Activated CD8-positive, alpha-beta memory T cell treated with anti-CD3 and anti-CD28 coated beads, Interleukin-2, amount 50 U/mL, for 4 hours (primary cell): ENCODE measurements around the gene AGO1.
A peak's percentile ranks its signal among the peaks of the same experiment; 100 is the strongest.
"Not testable (repeated sequence)": the region's sequence is repeated elsewhere in the genome, so short reads cannot be mapped to it uniquely, and the experiment has no call there.

Source experiments
- DNase-seq: peaks from one replicate; pipeline ENCODE4 v3.0.0-alpha.2; 2020

Gene AGO1

DNA sequence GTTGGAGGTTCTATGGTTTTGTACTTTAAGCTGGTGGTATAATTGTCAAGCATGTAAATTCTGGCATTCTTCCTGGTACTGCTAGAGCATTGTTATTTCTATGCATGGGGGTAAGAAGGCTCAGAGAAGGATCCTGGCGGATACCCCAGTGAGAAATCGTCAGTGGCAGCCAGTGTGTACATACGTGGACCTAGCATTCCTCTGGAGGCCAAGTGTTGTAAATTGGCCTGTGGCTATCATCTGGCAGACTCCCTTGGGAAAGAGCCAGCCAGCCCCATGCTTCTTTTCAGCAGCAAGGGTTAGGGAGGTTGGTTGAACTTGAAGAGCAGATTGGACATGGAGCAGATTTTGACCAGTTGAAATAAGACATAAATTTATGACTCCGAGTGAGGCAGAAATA is 42.7 kb downstream of the AGO1 start:
- no peak for DNase-seq

DNA sequence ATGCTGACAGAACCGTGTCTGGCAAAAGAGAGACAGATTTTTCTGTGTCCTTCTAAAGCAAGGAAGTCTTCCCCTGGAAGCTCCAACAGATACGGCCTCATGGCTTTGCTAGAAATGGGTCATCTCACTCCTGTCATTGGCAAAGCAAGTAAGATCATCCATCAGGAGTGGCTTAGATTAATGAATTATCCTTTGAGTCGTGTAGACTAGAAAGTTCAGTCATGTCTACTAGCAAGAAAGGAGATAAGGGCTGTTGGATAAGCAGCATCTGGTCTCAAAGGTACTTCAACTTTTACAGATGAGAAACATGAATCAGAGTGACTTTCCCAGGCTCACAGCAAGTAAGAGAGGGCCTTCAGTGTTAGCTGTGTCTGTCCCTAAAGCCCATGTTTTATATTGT is 44.5 kb downstream of the AGO1 start:
- DNase-seq: no peak

DNA sequence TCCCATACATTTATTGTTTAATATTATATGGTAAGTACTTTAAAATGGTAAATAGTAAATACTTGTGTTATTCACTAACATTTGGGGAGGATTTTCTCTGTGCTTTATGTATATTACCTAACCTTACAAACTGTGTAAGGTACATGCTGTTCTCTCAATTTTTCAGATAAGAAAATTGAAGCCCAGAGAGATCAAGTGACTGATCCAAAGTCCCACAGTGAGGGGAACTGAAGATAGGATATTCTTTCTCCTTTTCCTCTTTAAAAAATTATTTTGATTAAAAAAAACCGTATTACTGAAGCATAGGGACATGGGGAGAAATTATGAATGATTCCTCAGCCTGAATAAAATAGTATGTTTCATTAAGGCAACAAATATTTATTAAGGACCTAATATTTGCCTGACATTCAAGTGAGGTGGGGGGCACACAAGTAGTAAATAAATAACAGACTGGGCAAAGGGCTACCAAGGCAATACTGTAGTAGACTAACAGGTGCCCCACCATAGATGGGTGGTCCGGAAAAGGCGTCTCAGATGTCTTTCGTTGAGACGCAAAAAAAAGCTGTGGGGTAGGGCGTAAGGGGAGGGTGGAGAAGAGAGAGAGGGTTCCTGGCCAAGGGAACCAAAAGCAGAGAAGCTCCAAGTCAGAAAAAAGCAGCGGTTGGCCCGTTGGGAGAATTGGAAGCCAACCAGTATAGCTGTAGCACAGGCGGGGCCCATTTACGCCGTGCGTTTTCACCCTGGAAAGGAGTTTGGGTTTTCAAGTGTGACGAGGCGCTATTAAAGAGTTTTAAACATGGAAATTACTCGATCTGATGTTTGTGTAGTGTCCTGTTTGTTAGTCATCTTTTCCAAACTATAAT is 47.0 kb downstream of the AGO1 start:
- DNase-seq: peak; percentile 37

DNA sequence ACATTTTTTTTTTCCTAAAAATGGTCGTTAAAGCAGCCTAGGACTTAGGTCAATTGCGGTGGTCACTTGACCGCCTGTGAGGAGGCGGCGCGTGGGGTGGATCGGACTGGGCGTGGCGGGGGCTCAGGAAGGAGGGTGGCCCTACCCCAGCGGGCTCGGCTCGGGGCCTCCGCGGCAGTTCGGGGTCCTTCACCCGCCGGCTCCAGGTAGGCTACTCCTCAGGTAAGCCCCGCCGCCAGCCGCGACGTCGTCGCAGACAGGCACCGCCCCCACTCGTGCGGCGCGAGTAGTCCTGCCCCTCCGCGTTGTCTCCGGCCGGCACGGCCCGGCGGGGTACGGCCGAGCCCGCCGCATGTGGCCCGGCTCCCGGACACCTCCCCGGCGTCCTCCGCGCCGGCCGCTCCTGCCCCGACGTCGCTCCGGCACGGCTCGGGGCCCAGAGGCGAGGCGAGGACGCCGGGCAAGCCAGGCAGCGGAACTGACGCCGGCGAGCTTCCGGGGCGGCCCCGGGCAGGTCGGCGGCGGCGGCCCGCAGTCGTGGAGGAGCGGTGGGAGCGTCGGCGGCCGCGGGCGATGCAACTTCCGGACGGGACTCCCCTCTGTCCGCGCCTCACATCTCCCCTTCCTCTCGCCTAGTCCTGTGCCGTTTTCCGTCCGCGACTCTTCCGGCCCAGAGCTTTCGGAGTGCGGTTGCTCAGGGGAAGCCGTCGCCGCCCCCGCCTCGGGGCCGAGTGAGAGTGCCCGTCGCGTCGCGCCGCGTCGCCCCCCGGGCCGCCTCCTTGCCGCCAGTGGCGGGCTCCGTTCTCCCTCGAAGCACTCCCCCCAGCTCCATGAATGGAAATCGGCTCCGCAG is 47.8 kb downstream of the AGO1 start, which contains the start of gene AGO3:
Gene AGO3, plus strand, starts transcription at position 513 of the 853 bp plus-strand sequence. Its CDS starts 322 bp downstream, at position 835.
- peak; percentile 84 for DNase-seq

DNA sequence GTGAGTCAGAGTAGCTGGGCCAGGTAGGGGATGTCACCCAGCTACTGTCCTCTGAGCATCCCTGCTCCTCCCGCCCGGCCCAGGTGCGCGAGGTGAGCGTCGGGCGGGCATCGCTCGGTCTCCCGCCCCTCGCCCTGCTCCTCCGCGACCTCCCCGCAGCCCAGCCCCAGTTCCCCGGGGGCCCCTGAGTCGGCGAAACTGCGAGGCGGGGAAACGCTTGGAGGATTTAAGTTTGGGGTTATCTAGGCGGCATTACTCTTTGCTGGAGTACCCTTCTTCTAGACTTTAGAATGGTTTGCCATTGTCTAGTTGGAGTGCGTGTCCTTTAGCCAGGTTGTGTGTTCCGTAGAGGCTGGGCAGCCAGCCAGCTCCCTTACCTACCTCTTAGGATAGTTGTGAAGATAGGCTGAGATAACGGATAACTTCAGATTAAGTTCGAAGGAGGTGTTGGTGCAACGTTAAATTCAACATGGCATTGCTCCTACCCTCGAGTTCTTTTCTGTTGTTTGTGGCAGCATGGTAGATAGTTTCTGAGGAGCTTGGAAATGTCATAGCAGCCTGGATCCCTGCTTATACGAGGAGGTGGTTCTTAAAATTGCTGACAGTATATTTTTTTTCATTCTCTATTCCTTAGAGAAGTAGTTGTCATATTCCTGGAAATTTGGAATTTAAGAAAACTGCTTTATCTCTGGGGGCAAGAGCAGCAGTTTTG is 48.6 kb downstream of the AGO1 start:
- no peak for DNase-seq

DNA sequence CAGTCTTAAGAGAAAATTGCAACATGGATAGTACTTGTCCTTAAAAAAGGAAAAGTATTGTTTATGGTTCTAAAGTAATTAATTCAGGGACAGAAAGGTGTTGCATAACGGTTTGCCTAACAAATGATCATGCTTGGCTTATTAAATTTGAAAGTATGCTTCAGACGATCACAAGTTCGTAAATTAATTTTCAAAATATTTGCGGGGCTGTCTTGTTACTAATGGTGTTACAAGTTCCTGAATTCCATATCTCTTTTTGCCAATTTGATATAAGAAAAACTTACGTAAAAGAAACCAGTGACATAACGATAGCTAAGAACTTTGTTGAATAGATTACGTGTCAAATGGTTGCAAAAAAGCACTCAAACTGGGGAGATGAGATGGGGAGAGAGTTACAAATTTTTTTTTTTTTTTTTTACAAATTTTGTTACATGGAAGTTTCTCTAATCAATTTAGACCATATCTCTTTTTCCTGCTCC is 49.2 kb downstream of the AGO1 start:
- no peak for DNase-seq

DNA sequence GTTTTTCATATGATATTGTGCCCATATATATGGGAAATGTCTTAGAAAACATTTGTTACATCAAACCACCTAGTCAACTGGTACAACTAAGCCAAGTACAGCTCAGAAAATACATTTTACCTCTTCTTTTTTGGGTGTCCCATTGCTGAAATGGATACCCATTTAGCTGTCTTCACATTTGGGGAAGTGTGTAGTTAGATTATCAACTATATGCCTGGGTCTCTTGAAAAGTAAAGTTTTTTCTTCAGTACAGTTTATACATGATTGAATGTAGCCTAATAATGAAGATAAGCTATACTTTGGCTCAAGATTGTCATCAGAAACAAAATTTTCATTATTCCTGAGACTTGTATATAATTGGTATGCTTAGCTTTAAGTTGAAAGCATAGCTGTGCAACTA is 49.9 kb downstream of the AGO1 start:
- no peak for DNase-seq

DNA sequence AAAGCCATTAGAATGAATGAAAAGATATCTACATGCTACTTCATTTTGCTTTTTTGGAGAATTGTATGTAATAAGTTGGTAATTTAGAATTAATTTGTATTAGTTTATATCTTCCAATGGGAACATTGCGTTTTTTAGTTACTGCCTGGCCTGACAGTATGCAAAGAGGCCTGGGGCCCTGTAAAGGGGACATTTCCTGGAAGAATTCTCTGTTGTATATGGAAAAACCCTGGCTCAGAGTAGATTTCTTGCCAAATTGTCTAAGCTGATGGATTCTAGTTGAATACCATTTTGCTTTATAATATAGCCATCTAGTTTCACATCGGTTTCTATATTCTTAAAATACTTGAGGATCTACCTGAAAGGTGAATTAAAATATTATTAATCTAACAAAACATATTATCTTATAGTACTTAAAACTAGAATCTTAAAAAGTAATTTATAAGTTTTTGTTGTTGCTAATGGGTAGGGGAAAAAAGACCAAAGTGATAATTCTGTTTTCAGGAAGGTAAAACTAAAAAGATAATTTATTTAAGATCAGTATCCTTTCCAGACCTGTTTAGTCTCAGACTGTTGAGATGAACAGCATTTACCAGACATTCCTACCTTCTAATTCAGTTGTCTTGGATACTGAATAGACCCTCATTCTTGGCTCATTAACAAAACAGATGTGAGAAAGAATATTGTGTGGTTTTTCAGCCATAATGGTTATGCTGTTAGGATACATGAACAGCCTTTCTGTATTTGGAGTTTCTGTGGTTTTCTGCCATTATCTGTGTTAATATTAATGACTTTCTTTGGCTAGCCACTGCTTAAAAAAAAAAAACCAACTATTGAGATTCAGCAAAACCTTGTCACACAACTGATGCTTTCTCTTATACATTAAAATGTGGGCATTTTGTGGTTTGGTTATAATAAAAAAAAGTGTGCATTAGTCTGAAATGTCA is 52.7 kb downstream of the AGO1 start:
- no peak for DNase-seq

DNA sequence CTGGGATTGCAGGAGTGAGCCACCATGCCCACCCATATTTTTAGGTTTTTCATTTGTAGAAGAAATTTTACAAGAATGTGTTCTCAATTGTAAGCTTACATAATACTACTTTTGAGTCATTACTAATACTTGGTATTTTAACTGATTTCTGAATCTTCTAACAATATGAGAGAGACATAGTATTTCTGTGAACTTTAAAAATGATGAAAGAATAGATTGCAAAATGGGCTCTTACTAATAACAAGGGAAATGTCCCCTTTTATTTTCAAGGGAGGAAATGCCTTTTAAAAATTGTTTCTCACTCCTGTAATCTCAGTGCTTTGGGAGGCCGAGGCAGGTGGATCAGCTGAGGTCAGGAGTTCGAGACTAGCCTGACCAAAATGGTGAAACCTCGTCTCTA is 53.8 kb downstream of the AGO1 start:
- no peak for DNase-seq

DNA sequence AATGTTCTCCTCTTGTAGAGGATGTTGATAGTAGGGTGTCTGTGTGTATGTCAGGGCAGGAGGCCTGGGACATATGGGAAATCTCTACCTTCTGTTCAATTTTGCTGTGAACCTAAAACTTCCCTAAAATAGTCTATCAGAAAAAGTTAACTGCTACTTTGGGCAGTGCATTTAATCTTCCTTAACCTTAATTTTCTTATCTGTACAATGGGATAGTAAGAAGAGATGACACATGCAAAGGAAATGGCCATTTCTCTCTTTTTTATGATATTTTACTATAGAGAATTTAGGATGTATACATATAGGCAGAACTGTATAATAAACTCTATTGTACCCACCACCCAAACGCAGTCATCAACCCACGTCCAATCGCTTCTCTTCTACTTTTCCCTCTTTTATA is 56.5 kb downstream of the AGO1 start:
- no peak for DNase-seq

DNA sequence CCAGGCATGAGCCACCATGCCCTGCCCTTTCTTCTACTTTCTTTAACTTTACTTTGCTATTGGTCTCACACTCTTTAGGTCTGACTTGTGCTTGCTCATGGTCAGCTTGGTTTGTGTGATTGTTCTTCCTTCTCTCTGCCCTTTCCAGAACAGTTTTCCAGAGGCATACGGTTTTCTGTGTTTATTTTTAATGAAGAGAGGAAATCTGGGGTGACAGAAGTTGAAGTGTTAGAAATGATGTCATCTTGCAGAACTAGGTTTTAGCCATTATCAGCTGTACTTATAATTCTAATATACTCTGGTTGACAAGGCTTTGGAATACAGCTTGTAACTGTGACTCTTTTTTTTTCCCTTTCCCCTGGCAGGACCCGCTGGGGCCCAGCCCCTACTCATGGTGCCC is 62.3 kb downstream of the AGO1 start:
- DNase-seq: no peak

DNA sequence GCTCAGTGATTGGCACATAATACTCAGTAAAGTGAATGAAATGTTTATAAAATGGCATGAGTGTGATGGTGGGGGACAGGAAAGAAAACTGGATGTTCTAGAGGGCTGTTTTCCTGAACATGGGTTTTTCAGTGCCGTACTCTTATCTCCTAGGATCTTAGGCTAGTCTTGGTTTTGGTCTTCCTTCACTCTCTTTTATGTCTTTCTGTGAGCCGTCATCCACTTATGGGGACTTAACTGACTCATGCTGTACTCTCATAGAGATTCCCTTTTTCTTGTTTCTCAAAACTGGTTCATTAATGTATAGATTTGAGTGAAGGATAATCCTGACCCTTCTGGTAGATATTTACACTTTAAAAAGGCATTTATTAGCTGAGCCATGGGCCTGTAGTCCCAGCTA is 64.5 kb downstream of the AGO1 start:
- DNase-seq: no peak

DNA sequence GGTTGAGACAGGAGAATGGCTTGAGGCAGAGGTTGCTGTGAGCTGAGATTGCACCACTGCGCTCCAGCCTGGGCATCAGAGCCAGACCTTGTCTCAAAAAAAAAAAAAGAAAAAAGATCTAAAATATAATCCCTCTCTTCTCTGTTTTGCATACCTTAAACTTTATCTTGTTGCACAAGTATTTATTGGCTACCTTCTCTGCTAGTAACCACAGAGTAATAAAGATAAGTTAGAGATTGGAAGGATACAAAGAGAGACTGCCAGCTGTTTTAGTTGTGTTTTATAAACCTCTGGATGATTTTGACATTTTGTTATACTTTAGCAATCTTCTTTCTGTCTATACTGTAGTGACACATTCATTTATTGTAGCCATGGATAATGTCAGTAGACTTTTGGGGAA is 75.5 kb downstream of the AGO1 start:
- no peak for DNase-seq

DNA sequence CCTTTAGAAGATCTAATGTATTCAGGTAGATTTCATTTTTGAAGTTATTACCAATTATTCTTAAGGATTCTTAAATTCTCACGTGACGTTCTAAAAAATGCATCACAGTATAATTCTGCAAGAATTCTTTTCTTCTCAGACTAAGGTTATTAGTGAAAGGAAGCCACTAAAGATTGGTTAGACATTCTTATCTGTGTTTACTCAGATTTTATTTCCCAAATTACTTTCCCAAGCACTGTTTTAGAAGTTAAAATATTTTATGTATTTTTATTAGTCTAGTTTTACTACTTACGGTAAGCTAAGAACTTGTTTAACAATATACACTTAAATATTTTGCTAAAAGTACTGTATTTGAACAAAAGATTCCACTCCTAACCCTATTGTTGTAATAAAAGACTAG is 76.3 kb downstream of the AGO1 start:
- DNase-seq: no peak

DNA sequence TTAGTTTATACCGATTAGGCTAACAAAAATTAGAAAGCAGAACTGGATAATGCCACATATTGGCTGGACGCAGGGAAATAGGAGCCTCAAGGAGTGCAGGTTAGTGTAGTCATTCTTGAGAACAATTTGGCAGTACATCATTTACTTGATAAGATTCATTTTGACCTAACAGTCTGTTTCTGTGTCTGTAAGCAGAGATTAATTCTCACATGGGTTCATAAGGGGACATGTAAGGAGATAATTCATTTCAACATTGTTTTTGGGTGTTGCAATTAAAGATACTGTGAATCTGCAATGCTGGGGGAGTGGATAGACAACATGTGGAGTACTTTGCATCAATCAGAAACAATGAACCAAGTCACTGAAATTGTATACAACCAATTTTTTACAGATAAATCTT is 79.9 kb downstream of the AGO1 start:
- DNase-seq: no peak

DNA sequence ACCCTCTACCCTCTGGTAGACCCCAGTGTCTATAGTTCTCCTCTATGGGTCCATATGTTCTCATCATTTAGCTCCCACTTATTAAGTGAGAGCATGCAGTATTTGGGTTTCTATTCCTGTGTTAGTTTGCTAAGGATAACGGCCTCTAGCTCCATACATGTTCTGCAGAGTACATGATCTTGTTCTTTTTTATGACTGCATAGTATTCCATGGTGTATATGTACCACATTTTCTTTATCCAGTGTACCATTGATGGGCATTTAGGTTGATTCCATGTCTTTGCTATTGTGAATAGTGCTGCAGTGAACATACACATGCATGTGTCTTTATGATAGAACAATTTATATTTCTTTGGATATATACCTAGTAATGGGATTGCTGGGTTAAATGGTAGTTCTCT is 81.3 kb downstream of the AGO1 start:
- DNase-seq: not testable (repeated sequence)

DNA sequence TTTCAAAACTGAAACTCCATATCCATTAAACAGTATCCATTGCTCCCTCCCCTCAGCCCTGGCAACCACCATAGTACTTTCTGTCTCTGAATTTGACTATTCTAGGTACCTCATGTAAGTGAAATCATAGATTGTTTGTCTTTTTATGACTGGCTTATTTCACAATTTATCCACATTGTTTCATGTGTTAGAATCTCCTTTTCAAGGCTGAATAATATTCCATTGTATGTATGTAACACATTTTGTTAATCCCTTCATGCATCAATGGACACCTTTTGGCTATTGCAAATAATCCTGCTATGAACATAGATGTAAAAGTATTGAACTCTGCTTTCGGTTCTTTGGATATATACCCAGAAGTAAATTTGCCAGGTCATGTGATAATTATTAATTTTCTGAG is 85.4 kb downstream of the AGO1 start:
- DNase-seq: no peak

DNA sequence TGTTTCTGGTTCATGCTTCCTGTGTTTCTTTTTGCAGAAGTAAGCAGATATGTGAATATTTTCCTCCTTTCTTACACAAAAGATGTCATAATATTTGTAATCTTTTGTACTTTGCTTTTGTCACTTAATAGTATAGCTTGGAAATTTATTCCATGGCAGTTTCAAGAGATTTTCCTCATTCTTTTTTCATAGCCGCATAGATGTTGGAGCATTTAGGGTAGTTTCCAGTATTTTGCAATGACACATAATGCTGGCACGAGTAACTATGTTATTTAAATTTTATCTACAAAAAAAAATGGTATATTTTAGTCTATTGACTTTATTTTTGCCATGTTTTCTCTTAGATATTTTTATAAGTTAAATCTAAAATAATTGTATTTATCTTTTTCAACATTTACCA is 88.6 kb downstream of the AGO1 start:
- no peak for DNase-seq

DNA sequence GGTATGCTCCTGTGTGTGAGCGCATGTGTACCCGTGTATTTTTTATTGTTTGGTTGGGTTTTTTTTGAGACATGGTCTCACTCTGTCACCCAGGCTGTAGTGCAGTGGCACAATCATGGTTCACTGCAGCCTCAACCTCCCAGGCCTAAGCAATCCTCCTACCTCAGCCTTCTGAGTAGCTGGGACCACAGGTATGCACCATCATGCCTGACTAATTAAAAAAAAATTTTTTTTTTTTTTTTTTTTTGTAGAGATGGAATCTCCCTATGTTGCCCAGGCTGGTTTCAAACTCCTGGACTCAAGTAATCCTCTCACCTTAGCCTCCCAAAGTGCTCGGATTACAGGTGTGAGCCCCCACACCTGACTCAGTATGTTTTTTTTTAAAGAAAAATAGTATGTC is 89.6 kb downstream of the AGO1 start:
- not testable (repeated sequence) for DNase-seq

DNA sequence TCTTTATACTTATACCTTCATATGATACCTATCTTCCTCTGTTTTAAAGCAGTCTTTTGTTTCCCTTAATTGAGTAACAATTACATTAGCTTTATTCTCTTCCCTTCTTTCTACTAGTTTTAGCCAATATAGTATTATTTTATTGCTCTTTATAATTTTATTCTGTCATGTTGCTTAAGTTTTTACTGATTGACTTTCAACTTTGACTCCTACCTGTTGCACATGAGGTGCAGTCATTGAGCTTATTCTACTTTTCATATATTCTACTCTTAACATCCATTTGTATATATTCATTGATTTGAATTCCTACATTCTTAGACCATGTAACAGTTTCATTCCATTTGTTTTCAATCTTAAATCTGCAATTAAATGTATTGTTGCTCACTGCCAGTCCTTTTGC is 97.1 kb downstream of the AGO1 start:
- DNase-seq: no peak
